H54 (cell line): ENCODE measurements around the gene SFMBT2.

ENCODE experiments used
- DNase-seq: peaks from one replicate; pipeline ENCODE4 v3.0.0; 2011; ENCODE audit warnings: low spot score, mixed read lengths; ENCODE audit not compliant: insufficient read length
- FAIRE-seq: peaks from 3 replicates; lab custom pipeline; 2011; peaks lifted over from hg19 to GRCh38; lab: Jason Lieb, UNC
- POLR2A ChIP-seq: IDR thresholded peaks from 2 replicates; pipeline ENCODE4 v1.6.1; 2011; ENCODE audit warnings: low read depth, mild to moderate bottlenecking, low read length

SFMBT2 gene

GRCh38 chr10:7162331-7162730 is 248.5 kb downstream of the SFMBT2 start:
- FAIRE-seq (no peak), DNase-seq (no peak)
- no peak for TF ChIP-seq POLR2A

DNA sequence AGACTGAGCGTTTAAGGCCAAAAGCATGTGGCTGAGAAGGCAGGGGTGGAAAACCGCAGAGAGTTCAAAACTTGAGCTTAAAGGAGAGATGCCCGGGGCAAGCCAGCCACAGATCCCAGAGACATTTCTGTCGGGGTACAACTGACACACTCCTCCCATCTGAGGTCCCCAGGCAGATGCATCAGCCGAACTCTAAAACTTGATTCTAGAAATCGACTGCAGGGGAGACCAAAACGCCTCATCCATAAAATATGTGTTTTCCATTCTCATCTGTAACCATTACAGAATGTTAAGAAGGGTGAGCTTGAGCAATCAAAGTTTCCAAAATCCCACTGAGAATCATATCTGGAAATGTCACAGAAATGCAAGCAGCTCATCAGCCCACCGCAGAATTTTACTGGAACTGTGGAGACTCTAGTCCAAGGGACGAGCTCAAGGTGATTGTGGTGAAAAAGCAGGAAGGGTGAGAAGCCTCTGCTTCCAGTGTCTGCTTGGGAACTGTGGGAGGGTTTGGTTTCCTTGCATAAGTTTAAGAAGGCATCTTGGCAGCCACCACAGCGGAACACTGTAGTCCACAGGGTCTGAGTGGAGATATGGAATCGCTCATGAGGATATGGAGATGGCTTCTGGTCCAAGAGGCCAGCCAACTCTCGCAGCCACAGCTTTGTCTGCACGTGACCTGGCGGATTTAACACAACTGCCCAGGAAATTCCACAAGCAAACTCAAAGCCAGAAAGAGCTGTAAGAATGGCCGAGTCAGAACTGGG is 249.2 kb downstream of the SFMBT2 start:
- DNase-seq (no peak), FAIRE-seq (no peak)
- no peak for TF ChIP-seq POLR2A

- FAIRE-seq, result no peak
- TF ChIP-seq POLR2A, result no peak
- no peak for DNase-seq
These were observed 250.9 kb downstream of the SFMBT2 start for GRCh38 chr10:7159928-7160327.

DNA sequence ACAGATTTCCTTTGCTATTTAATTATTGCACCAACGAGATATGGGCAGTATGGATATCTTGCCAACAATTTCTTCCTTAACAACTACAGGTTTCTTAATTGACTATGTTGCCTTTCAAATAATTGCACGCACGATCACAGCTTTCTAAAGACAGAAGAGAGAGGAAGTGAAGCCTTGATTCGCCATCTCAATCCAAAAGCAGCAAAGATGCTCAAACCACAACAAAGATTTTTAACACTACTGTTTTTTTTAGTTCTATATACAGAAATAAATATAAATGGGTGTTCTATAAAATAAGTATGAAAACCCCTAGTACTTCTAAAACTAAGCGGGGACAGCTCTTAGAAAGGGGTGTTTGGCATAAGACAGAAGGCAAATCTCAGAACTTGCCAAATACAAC is 251.3 kb downstream of the SFMBT2 start:
- no peak for DNase-seq
- TF ChIP-seq POLR2A, result no peak
- no peak for FAIRE-seq

- FAIRE-seq (no peak), DNase-seq (no peak)
- TF ChIP-seq POLR2A, result no peak
These were observed 253.7 kb downstream of the SFMBT2 start for GRCh38 chr10:7157091-7157490.

DNA sequence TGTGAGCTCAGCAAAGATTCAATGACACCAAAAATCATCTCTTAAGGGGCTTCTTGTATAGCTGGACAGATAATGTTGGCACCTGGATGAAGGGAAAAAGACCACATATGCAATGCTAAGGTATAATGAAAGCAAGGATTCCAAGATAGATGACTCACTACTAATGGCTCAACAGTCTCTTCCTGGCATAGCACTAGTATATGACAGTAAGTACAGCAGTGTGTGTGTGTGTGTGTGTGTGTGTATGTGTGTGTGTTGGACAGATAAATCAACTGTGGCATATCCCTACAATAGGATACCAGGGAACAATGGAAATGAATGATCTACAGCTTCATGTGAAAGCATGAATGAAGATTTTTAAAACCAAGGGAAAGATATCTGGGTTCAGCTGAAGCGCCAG is 257.1 kb downstream of the SFMBT2 start:
- no peak for FAIRE-seq
- no peak for TF ChIP-seq POLR2A
- peak; percentile 14 for DNase-seq

GRCh38 chr10:7152982-7153381 is 257.9 kb downstream of the SFMBT2 start:
- FAIRE-seq, result no peak

GRCh38 chr10:7152341-7152740 is 258.5 kb downstream of the SFMBT2 start:
- no peak for TF ChIP-seq POLR2A
- FAIRE-seq (no peak), DNase-seq (no peak)

More at GRCh38 chr10:7152982-7153381, 257.9 kb downstream of the SFMBT2 start:
- TF ChIP-seq POLR2A, result no peak
- DNase-seq, result no peak

GRCh38 chr10:7151538-7151937 is 259.3 kb downstream of the SFMBT2 start:
- no peak for TF ChIP-seq POLR2A
- DNase-seq (no peak), FAIRE-seq (no peak)

GRCh38 chr10:7150349-7150748 is 260.5 kb downstream of the SFMBT2 start:
- no peak for TF ChIP-seq POLR2A
- FAIRE-seq (no peak), DNase-seq (no peak)

DNA sequence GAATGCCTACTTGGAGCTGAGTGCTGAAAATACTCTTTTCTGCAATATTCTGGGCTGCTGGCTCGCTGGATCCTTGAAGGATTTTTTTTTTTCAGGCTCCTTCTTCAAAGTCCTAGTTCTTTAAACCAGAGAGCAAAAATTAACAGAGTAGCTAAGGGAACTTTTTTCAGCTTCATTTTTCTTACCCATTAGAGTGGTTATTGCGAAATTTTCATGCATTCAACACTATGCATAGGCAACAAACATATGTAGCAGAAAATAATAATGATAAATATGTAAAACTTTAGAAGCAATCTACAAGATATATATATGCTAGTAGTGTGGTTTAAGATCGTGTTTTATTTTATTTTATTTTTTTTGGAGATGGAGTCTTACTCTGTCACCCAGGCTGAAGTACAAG is 264.6 kb downstream of the SFMBT2 start:
- no peak for TF ChIP-seq POLR2A
- FAIRE-seq (no peak), DNase-seq (no peak)

DNA sequence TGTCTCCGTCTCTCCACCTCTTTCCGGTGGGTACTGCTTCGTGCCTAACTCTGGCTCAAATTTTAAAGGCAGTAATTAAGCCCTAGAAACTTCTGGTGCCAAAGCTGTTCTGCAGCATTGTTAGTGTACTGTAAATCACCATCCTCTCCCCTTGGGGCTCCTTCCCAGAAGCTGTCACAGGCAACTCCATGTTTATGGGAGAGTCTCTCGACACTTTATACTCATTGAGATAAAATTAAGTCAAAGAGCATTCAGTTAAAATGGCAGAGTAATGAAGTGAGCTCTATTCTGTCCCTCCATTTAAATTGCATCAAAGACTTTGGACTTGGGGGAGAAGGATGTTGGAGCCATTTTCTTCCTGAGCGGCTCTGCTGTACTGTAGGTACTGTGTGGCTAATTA is 274.8 kb downstream of the SFMBT2 start:
- FAIRE-seq (no peak), DNase-seq (no peak)
- TF ChIP-seq POLR2A, result no peak

- FAIRE-seq (no peak), DNase-seq (no peak)
- no peak for TF ChIP-seq POLR2A
These were observed 275.6 kb downstream of the SFMBT2 start for GRCh38 chr10:7135188-7135587.

GRCh38 chr10:7134448-7134847 is 276.4 kb downstream of the SFMBT2 start:
- no peak for DNase-seq
- FAIRE-seq, result no peak
- TF ChIP-seq POLR2A, result no peak

DNA sequence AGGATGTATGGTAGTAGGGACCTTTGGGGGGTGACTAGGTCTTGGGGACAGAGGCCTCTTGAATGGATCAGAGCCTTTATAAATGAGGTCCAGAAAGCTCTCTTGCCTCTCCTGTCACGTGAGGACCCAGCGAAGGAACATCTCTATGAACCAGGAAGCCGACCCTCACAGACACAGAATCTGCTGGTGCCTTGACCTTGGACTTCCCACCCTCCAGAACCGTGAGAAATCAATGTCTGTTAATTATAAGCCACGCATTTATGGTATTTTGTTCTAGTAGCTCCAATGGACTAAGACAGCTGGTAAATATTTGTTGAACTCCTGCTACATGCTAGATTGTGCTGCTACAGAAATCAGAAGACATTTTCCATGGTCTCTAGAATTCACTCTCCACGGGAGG is 276.9 kb downstream of the SFMBT2 start:
- FAIRE-seq (no peak), DNase-seq (no peak)
- TF ChIP-seq POLR2A, result no peak

DNA sequence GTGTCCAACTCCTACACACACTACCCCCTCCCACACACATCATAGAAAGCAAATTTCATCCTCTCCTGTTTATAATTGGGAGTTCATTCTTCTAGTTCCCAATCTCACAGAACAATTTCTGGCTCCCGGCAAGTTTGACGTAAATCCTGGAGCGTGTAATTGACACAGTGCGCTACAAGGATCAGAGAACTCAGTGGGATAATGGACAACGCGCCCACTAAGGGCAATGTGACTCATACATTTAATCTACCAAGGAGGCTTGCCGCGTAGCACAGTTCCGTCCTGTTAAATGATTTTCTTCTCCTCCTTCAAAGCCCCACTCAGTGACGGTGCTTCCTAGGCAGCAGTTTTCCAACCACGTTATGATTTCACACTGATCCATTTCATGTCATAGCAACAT is 277.6 kb downstream of the SFMBT2 start:
- no peak for FAIRE-seq
- TF ChIP-seq POLR2A, result no peak
- DNase-seq, result no peak
